Smooth muscle cell (in vitro differentiated cells): Measurements from ENCODE around the gene DRD4. TPM values are rescaled to one million over a fixed set of nuclear protein-coding genes. Genes with fewer than 3 reads are reported as not detected.

Experiments used
- DNase-seq: peaks from one replicate; lab custom pipeline; 2025; ENCODE audit not compliant: unreplicated experiment; lab: John Stamatoyannopoulos, UW
- H2AFZ ChIP-seq: fragments of 200-600 bp; sonication (generic); 2 replicates; pipeline ENCODE4 v1.6.0; 2016; ENCODE audit warnings: antibody characterized with exemption, low read depth, mild to moderate bottlenecking
- H3F3A ChIP-seq: fragments of 200-600 bp; sonication (generic); 2 replicates; pipeline ENCODE4 v1.6.0; 2017; ENCODE audit warnings: antibody characterized with exemption, low read depth
- H3K27ac ChIP-seq: fragments of 200-600 bp; sonication (generic); 2 replicates; pipeline ENCODE4 v1.5.1; 2016; ENCODE audit warnings: low read depth, mild to moderate bottlenecking
- H3K27me3 ChIP-seq: fragments of 200-600 bp; sonication (generic); 2 replicates; pipeline ENCODE4 v1.6.1; 2016; ENCODE audit warnings: low read depth, mild to moderate bottlenecking
- H3K36me3 ChIP-seq: fragments of 200-600 bp; sonication (generic); 2 replicates; pipeline ENCODE4 v1.5.1; 2016; ENCODE audit warnings: low read depth
- H3K4me1 ChIP-seq: fragments of 200-600 bp; sonication (generic); 2 replicates; pipeline ENCODE4 v1.5.1; 2016; ENCODE audit warnings: low read depth
- H3K4me2 ChIP-seq: fragments of 200-600 bp; sonication (generic); 2 replicates; pipeline ENCODE4 v1.6.0; 2016; ENCODE audit warnings: mild to moderate bottlenecking
- H3K4me3 ChIP-seq: fragments of 200-600 bp; sonication (generic); 2 replicates; pipeline ENCODE4 v1.5.1; 2016; ENCODE audit warnings: mild to moderate bottlenecking
- H3K79me2 ChIP-seq: fragments of 200-600 bp; sonication (generic); 2 replicates; pipeline ENCODE4 v1.6.0; 2016; ENCODE audit warnings: low read depth, mild to moderate bottlenecking
- H3K9ac ChIP-seq: fragments of 200-600 bp; sonication (generic); 2 replicates; pipeline ENCODE4 v1.6.0; 2016; ENCODE audit warnings: low read depth
- H3K9me3 ChIP-seq: fragments of 200-600 bp; sonication (generic); replicated peaks from 2 replicates; pipeline ENCODE4 v1.5.1; 2016; ENCODE audit warnings: low read depth
- H4K20me1 ChIP-seq: fragments of 200-600 bp; sonication (generic); 2 replicates; pipeline ENCODE4 v1.6.0; 2016; ENCODE audit warnings: low read depth
- CTCF ChIP-seq: fragments of 200-600 bp; sonication (generic); IDR thresholded peaks from 2 replicates; pipeline ENCODE4 v1.5.1; 2017; ENCODE audit warnings: borderline replicate concordance, mild to moderate bottlenecking, antibody characterized with exemption; ENCODE audit not compliant: insufficient read depth, poor library complexity, severe bottlenecking
- WGBS: methylation state at CpG from one replicate; pipeline ENCODE4 v1.1.7; 2016; ENCODE audit warnings: low lambda C conversion rate; 5-methylcytosine and 5-hydroxymethylcytosine counted together
- polyA plus RNA-seq: library from polyadenylated mRNA; unstranded; fragments of >200 nt; fragmentation: Nextera tagmentation; extraction: Ambion mirVana; gene quantifications from 2 replicates; pipeline ENCODE4 v1.2.1, GENCODE V29; 2016
- total RNA-seq: library from RNA; depleted of rRNA; stranded (reverse); fragments of >200 nt; gene quantifications from 2 replicates; pipeline ENCODE4 v1.2.3, GENCODE V29; 2014

Gene DRD4
- total and polyA plus RNA-seq, 2 experiments from 2014 or later, result 2.7 TPM; not detected in 1

DNA sequence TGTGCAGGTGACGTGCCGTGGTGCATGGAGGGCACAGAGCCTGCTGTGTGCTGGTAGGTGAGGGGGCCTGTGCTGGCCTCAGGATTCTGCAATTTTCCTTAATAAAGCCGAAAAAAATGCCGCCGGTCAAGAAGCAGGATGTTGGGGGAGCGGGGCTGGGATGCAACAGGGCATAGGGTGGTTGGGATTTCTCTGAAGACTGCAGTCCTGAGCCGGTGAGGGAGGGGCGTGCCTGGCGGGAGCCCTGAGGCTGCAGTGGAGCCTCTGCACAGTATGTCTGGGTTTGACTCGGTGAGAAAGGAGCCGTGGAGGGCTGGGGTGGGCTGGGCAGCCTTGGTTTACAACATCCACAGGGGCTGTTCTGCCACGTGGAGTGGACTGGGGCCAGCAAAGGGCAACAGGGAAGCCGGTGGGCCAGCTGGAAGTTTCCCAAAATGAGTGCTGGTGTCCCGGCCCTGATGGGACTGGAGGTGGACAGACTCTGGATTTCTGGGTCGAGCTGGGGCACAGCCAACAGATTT lies 13.7 kb upstream of the DRD4 start:
- WGBS, result 84% methylated on average over 14 of the region's 15 CpGs
- H3K4me2 ChIP-seq, result no peak overlapping the region
- H3K27me3 ChIP-seq, result no peaks in the 10 kb centered on the region
- H3K79me2 ChIP-seq, result no peaks in the 10 kb centered on the region
- no peaks in the 10 kb centered on the region for H3K36me3 ChIP-seq
- H3K9me3 ChIP-seq, result no peaks in the 10 kb centered on the region
- no peak overlapping the region for H3K27ac ChIP-seq
- H3K4me1 ChIP-seq, result no peaks in the 10 kb centered on the region
- peaks cover 51% of the 10 kb centered on the region for H4K20me1 ChIP-seq
- H3K4me3 ChIP-seq, result no peak overlapping the region
- no peak overlapping the region for H3K9ac ChIP-seq
- DNase-seq, result no peak
- H2AFZ ChIP-seq, result no peak overlapping the region
- H3F3A ChIP-seq, result peaks cover 9% of the 10 kb centered on the region
- no peak for TF ChIP-seq CTCF

GRCh38 chr11:623999-624704 lies 12.9 kb upstream of the DRD4 start:
- 94% methylated on average over 17 of the region's 25 CpGs for WGBS
- Histone ChIP-seq H3K79me2 (no peaks in the 10 kb centered on the region), H3F3A (peaks cover 10% of the 10 kb centered on the region), H3K4me1 (no peaks in the 10 kb centered on the region), H3K27ac (no peak overlapping the region), H2AFZ (no peak overlapping the region), H4K20me1 (peaks cover 56% of the 10 kb centered on the region), H3K36me3 (no peaks in the 10 kb centered on the region), H3K4me2 (no peak overlapping the region), H3K9me3 (no peaks in the 10 kb centered on the region), H3K4me3 (no peak overlapping the region), H3K27me3 (no peaks in the 10 kb centered on the region), H3K9ac (no peak overlapping the region)
- TF ChIP-seq CTCF, result no peak
- DNase-seq, result no peak

GRCh38 chr11:624705-625635 lies 12.1 kb upstream of the DRD4 start, which contains the start of gene CDHR5:
Gene CDHR5, minus strand, starts transcription at chr11:624955. Its CDS starts 53 bp downstream, at chr11:624902.
- H3K9me3 ChIP-seq, result no peaks in the 10 kb centered on the region
- WGBS, result 96% methylated on average over 30 of the region's 33 CpGs
- H3F3A ChIP-seq, result peaks cover 10% of the 10 kb centered on the region
- no peak within 1 kb of the TSS for H3K9ac ChIP-seq
- H2AFZ ChIP-seq, result no peak within 1 kb of the TSS
- no peak for TF ChIP-seq CTCF
- no peaks in the 10 kb centered on the region for H3K27me3 ChIP-seq
- H3K4me2 ChIP-seq, result no peak within 1 kb of the TSS
- H4K20me1 ChIP-seq, result peaks cover 64% of the 10 kb centered on the region
- no peak within 1 kb of the TSS for H3K27ac ChIP-seq
- no peaks in the 10 kb centered on the region for H3K79me2 ChIP-seq
- no peaks in the 10 kb centered on the region for H3K4me1 ChIP-seq
- DNase-seq, result no peak
- no peaks in the 10 kb centered on the region for H3K36me3 ChIP-seq
- no peak within 1 kb of the TSS for H3K4me3 ChIP-seq
